ENCODE data around the gene FCGR3A.
"Not testable (repeated sequence)": the region's sequence is repeated elsewhere in the genome, so short reads cannot be mapped to it uniquely, and the experiment has no call there.

Gene FCGR3A

GRCh38 chr1:161549652-161550051, at the start of gene FCGR3A:
TSS of gene FCGR3A (minus strand) at chr1:161549818. CDS start at chr1:161549736, 82 bp downstream.
- Histone ChIP-seq H3K27me3 (no peaks in the 10 kb centered on the region), H3K4me3 (no peak within 1 kb of the TSS), H3K9ac (no peak within 1 kb of the TSS), H3K4me2 (peak within 1 kb of the TSS in 5 of 11 experiments; percentile 19 to 86 (median 63); a peak in 9 of 22 replicates), H3K36me3 (no peaks in the 10 kb centered on the region), H3K4me1 (peaks cover 0 to 42% (median 3%) of the 10 kb centered on the region in 10 experiments; a peak in 9 of 20 replicates), H3K9me3 (replicated peaks in 1 of 11) (no peaks in the 10 kb centered on the region), H3K27ac (peak within 1 kb of the TSS in 2 of 11 experiments; percentile 29 to 40; a peak in 1 of 22 replicates), H4K20me1 (no peaks in the 10 kb centered on the region)
- no peak for TF ChIP-seq Cebpa-rat (IDR thresholded peaks at IDR 0.05)

DNA sequence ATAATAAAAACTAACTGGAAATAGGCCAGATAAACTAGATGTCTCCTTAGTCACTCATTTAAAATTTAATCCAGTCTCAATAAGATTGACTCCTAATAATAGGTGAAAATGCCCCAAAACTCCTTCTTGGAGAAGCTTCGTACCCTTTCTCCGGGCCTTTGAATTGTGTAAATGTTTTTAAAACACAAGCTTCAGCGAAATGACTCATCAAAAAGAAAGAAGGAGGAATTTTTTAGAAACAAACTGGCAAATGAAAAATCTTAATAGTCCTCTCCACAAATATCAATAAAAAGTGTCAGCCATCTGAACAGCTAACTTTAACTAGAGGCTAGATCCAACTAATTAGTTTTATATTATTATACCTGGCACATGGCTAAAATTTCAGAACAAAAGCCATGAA, 47.5 kb upstream of the FCGR3A start:
- H3K4me1 ChIP-seq; H3K9me3 ChIP-seq (replicated peaks in 1 of 11); H3K9ac ChIP-seq; H3K36me3 ChIP-seq; H4K20me1 ChIP-seq; H3K4me2 ChIP-seq; H3K27ac ChIP-seq; H3K4me3 ChIP-seq: not testable (repeated sequence)
- H3K27me3 ChIP-seq, result peaks cover 0 to 46% (median 0%) of the 10 kb centered on the region in 11 experiments; a peak in 5 of 22 replicates

- H3K4me1 ChIP-seq; H3K9ac ChIP-seq; H3K4me3 ChIP-seq; H3K4me2 ChIP-seq; H4K20me1 ChIP-seq; H3K9me3 ChIP-seq (replicated peaks in 1 of 11); H3K36me3 ChIP-seq; H3K27ac ChIP-seq: not testable (repeated sequence)
- peaks cover 0 to 47% (median 0%) of the 10 kb centered on the region in 11 experiments; a peak in 6 of 22 replicates for H3K27me3 ChIP-seq
Measured at GRCh38 chr1:161595583-161595982, 46.0 kb upstream of the FCGR3A start.

DNA sequence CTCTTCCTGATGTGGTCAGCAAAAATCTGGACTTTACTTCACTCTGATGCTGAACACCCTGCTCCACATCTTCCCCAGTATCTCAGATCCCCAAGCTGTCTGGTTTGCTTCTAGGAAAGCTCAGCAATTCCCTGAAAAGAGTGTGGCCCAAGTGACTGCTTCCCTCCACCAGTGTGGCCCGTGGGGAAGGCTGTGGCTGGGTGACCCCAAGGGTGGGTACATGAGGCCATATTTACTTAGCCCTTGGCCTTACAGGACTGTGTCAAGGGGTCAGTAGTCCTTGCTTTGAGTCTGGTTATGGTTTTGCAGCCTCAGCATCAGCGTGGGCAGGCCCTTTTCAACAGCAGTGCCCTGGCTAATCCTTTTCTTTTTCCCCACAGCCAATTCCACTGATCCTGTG, 45.6 kb upstream of the FCGR3A start:
- not testable (repeated sequence) for H3K9ac ChIP-seq

DNA sequence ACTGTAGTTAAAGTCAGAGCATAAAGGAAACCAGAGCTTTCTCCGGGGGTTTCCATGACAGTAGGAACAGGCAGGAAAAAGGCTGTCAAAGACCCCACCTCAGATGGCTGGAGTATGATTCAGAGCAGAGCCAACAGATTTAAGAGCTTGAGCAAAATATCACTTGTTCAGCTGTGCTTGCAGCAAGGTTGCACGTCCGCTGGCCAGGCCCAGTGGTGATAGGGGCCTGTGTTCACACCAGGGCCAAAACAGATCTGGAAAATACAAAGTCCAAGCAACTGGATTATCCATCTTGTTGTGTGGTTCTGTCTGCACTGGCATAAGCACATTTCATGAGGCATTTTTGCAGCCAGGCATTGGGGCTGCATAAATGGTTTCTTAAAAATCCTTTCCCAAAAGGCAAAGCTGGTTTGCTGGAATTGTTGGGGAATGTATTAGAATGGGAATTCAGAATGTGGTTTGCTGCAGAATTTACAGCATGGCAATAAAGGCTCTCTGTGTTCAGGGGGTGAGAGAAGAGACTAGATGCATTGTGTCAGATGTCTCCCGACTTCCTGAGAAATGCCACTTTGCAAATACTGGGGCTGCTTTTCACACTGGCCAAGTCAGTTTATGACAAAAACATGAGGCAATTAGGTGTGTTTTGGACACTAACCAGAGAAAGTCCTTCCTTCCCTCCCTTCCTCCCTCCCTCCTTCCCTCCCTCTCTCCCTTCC, 44.8 kb upstream of the FCGR3A start:
- not testable (repeated sequence) for H3K27ac ChIP-seq; H3K4me3 ChIP-seq; H3K4me2 ChIP-seq; H3K9ac ChIP-seq; H3K4me1 ChIP-seq; H3K36me3 ChIP-seq; H3K9me3 ChIP-seq (replicated peaks in 1 of 11); H4K20me1 ChIP-seq
- H3K27me3 ChIP-seq, result peaks cover 0 to 51% (median 0%) of the 10 kb centered on the region in 11 experiments; a peak in 6 of 22 replicates

More for the DNA sequence above, 45.6 kb upstream of the FCGR3A start:
- not testable (repeated sequence) for H3K36me3 ChIP-seq; H3K4me3 ChIP-seq; H3K4me2 ChIP-seq; H3K9me3 ChIP-seq (replicated peaks in 1 of 11); H4K20me1 ChIP-seq; H3K27ac ChIP-seq; H3K4me1 ChIP-seq
- peaks cover 0 to 49% (median 0%) of the 10 kb centered on the region in 11 experiments; a peak in 6 of 22 replicates for H3K27me3 ChIP-seq

- H3K27ac ChIP-seq; H3K4me3 ChIP-seq; H4K20me1 ChIP-seq; H3K36me3 ChIP-seq; H3K4me2 ChIP-seq; H3K9ac ChIP-seq; H3K9me3 ChIP-seq (replicated peaks in 1 of 11); H3K4me1 ChIP-seq: not testable (repeated sequence)
- H3K27me3 ChIP-seq, result peaks cover 0 to 53% (median 0%) of the 10 kb centered on the region in 11 experiments; a peak in 6 of 22 replicates
Measured at GRCh38 chr1:161593092-161593755, 43.6 kb upstream of the FCGR3A start.

DNA sequence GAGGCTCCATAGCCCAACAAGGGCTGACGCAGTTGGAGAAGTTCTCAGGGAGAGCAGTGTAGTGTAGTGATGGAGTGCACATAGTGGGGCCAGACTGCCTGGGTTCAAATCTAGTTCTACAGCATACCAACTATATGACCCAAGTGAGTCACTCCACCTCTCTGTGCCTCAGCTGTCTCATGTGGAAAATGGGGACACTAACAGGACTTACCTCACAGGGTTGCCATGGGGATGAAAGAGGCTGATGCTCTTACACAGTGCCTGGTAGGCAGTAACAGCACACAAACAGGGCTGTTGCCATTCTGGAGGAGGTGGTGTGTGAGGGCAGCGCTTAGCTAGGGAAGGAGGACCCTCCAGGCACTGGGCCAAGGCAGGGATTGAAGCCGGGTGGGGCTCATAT, 43.0 kb upstream of the FCGR3A start:
- not testable (repeated sequence) for H3K4me1 ChIP-seq; H3K4me3 ChIP-seq; H3K36me3 ChIP-seq; H3K9me3 ChIP-seq (replicated peaks in 1 of 11); H4K20me1 ChIP-seq; H3K9ac ChIP-seq; H3K27ac ChIP-seq; H3K4me2 ChIP-seq
- peaks cover 0 to 55% (median 0%) of the 10 kb centered on the region in 11 experiments; a peak in 6 of 22 replicates for H3K27me3 ChIP-seq

DNA sequence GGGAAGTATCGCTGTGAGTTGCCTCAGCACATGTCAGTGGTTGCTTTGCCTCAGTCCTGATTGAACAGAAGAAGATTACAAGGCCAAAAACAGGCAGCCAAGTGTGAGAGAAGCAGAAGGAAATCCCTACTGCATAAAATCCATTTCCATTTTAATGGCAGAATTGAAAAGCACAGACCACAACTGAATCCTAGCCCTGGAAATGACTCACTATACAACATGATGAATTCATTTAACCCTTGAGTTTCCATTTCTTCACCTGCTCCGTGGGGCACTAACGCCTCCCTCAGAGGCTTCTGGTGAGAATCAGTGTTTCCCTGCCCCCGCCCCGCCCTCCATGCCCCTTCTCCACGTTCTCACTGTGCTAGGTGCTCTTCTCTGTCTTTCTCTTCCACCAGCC, 40.3 kb upstream of the FCGR3A start:
- not testable (repeated sequence) for H3K9ac ChIP-seq; H3K4me3 ChIP-seq; H3K4me1 ChIP-seq; H3K27ac ChIP-seq; H4K20me1 ChIP-seq; H3K36me3 ChIP-seq; H3K9me3 ChIP-seq (replicated peaks in 1 of 11)
- H3K27me3 ChIP-seq, result peaks cover 0 to 51% (median 0%) of the 10 kb centered on the region in 11 experiments; a peak in 6 of 22 replicates
- peak overlapping the region in 2 of 11 experiments; percentile 20 to 38; a peak in 2 of 22 replicates for H3K4me2 ChIP-seq

GRCh38 chr1:161589365-161589764, 39.7 kb upstream of the FCGR3A start:
- not testable (repeated sequence) for H4K20me1 ChIP-seq; H3K9ac ChIP-seq; H3K4me3 ChIP-seq; H3K27ac ChIP-seq; H3K4me1 ChIP-seq; H3K9me3 ChIP-seq (replicated peaks in 1 of 11); H3K36me3 ChIP-seq
- Histone ChIP-seq H3K27me3 (peaks cover 0 to 48% (median 0%) of the 10 kb centered on the region in 11 experiments; a peak in 6 of 22 replicates), H3K4me2 (peak overlapping the region in 2 of 11 experiments; percentile 20 to 38; a peak in 2 of 22 replicates)

DNA sequence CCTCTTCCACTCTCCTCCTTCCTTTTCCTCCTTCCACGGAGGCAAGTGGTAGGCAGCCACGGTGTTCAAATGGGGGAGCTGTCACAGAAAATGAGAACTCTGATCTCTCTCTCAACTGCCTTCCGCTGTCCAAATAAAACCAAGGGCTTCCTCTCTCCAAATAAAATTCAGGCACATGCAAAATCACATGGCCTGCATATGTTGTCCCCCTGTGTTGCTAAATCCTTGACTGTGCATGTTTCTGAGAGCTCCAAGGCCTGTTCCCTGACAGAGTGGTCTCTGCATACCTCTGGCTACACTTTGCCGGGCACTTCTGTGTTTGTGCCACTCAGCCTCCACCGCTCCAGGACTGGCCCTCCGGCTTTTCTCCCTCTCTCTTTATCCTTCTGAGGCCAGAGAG, 39.0 kb upstream of the FCGR3A start:
- not testable (repeated sequence) for H3K9ac ChIP-seq; H3K36me3 ChIP-seq; H3K4me3 ChIP-seq; H3K4me2 ChIP-seq; H3K27ac ChIP-seq; H3K4me1 ChIP-seq; H4K20me1 ChIP-seq; H3K9me3 ChIP-seq (replicated peaks in 1 of 11)
- H3K27me3 ChIP-seq, result peaks cover 0 to 44% (median 0%) of the 10 kb centered on the region in 11 experiments; a peak in 6 of 22 replicates

- peaks cover 0 to 15% (median 0%) of the 10 kb centered on the region in 11 experiments; a peak in 4 of 22 replicates for H3K27me3 ChIP-seq
- H3K27ac ChIP-seq; H3K4me1 ChIP-seq; H3K36me3 ChIP-seq; H3K9ac ChIP-seq; H3K4me2 ChIP-seq; H3K4me3 ChIP-seq; H3K9me3 ChIP-seq (replicated peaks in 1 of 11); H4K20me1 ChIP-seq: not testable (repeated sequence)
Measured at GRCh38 chr1:161582882-161583281, 33.3 kb upstream of the FCGR3A start.

- H3K4me3 ChIP-seq; H3K9me3 ChIP-seq (replicated peaks in 1 of 11): not testable (repeated sequence)
Measured at GRCh38 chr1:161580879-161581537, 31.4 kb upstream of the FCGR3A start.

DNA sequence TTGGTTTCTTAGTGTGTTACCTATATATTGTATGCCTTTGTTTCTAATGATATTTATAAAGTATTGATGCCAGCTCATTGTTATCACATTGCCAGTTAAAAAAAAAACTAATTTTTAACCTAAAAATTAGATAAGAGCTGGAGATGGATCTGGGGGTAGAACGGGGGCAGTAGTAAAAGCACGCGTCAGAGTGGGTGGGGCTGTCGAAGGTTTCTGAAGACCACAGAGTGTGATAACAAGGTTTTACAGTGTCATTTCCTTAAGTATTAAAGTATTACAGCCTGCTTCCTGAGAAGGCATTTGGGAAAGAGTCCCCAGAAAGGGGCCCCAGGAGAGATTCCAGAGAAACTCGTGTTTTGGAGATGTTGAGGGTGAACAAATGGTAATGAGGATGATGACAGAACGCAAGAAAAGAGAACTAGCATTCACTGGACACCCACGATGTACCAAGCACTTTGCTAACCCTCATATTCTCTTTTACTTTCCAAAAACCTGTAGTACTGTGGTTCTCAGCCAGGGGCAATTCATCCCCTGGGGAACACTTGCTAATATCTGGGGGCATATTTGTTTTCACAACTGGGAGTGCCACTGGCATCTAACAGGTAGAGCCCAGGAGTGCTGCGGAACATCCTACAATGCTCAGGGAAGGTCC, 30.4 kb upstream of the FCGR3A start:
- H3K27ac ChIP-seq, H3K4me1 ChIP-seq: not testable (repeated sequence)

More at GRCh38 chr1:161580879-161581537, 31.4 kb upstream of the FCGR3A start:
- H3K9ac ChIP-seq, H3K36me3 ChIP-seq, H3K4me2 ChIP-seq, H3K27me3 ChIP-seq, H3K4me1 ChIP-seq, H3K27ac ChIP-seq, H4K20me1 ChIP-seq: not testable (repeated sequence)

More for the DNA sequence above, 30.4 kb upstream of the FCGR3A start:
- H3K27me3 ChIP-seq; H3K9ac ChIP-seq; H3K36me3 ChIP-seq; H3K9me3 ChIP-seq (replicated peaks in 1 of 11); H3K4me2 ChIP-seq; H4K20me1 ChIP-seq; H3K4me3 ChIP-seq: not testable (repeated sequence)
